HG03280 (cell line): ENCODE data around the gene EVI5L.
"Not testable (repeated sequence)": the region's sequence is repeated elsewhere in the genome, so short reads cannot be mapped to it uniquely, and the experiment has no call there.

Experiments
- ATAC-seq: cut with Tn5 transposase; IDR thresholded peaks from one replicate; pipeline ENCODE4 v1.9.1; 2021; ENCODE audit warnings: mild to moderate bottlenecking, moderate library complexity; ENCODE audit not compliant: unreplicated experiment

Gene EVI5L

DNA sequence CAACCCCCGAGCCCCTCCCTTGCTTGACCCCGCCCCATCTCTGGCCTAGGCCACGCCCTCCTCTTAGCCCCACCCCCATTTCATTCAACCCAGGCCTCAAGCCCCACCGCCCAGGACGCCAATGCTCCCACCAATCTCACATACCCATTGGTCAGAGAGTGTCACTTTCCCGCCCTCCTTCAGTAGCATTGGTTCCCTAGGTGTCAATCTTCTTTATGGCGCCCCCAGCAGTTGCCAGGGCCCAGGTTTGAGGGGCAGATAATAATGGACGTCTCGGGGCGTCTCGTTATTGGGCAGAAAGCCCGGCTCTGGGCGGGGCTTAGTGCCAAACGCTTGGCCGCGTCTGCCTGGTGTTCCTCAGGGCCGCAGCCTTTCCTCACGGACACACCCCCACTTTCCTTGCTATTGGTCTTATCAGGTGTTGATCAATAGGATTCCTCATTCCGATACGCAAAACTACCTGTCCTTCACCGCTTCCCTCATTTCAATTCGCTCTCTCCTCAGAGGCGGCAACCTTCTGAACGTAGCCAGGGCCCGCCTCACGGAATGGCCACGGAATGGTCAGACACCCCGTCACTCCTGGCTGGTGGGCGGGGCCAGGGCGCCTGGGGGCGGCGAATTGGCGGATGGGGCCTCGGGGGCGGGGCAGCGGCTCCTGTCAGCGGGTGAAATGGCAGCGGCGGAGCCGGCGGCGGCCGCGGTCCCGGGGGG, at the start of gene EVI5L:
TSS of gene EVI5L (plus strand) at position 658 of the 711 bp plus-strand sequence. CDS start 16,325 bp downstream, outside the sequence.
- peak; percentile 85 for ATAC-seq

DNA sequence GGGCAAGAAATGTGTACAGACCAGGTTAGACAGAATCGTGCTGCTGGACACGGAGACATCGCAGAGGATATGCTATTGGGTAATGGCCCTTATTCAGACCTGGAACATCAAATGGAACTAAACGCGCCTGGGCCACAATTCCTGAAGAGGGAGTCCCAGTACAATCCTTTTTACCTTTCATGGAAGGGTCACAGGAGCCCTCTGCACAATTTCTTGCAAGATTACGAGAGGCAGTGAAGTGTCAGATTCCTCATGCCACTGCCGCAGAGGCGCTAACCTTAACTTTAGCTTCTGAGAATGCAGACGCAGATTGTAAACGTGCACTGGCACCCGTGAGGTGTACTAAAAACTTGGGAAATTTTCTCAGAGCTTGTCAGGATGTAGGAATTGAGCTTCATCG, 48.9 kb upstream of the EVI5L start:
- no peak for ATAC-seq

DNA sequence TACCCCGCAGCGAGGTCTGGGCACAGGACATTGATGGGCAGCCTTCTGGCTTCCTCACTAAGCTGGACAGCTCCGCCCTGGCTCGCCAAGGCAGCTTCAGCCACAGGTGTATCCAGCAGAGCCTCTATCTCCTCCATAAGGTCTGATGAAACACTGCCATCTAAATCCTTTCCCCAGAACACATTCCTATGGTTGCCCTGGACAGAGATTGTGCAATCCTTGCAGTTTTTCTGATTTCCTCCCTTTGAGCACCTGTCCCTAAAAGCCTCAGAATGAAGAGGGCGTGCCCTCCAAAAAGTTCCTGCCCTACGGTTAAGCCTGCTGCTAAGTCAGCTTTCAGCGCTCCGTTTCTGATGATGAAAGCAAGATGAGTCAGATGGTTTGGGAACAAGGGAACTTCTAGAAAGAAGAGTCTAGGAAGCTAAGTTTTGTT, 46.0 kb upstream of the EVI5L start:
- ATAC-seq: no peak

DNA sequence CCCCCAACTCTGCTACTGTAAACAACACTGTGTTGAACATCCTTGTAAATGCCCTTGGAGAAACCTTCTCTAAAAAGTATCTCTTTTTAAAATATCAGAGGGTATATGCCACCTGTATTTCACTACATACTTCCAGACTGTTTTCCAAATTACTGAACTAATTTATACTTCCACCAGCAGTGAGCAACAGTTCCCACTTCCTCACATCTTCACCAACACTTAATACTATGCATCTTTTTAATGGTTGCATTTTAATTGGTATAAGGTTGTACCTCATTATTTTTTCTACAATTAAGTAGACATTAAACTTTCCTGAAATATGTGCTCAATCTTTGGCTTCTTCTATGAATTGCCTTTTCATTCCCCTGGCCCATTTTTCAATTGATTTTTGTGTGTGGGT, 45.2 kb upstream of the EVI5L start:
- ATAC-seq: no peak

DNA sequence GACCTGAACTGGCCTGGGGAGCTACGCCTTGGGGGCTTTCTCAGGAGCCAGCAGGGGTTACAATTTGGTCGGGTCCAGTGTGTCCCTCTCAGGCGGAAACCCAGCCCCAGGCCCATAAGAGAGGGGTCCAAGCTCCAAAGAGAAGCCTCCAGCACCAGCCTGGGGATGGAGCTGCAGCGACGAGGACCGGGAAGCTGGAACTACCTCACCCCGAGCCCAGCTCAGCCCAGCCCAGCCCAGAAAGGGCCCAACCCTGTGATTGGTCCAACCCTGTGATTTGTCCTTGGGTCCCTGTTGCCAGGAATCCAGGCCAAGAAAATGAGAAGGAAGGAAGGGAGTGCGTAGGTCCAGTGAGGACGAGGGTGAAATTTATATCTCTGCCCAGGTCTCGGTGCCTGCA, 42.9 kb upstream of the EVI5L start:
- no peak for ATAC-seq

DNA sequence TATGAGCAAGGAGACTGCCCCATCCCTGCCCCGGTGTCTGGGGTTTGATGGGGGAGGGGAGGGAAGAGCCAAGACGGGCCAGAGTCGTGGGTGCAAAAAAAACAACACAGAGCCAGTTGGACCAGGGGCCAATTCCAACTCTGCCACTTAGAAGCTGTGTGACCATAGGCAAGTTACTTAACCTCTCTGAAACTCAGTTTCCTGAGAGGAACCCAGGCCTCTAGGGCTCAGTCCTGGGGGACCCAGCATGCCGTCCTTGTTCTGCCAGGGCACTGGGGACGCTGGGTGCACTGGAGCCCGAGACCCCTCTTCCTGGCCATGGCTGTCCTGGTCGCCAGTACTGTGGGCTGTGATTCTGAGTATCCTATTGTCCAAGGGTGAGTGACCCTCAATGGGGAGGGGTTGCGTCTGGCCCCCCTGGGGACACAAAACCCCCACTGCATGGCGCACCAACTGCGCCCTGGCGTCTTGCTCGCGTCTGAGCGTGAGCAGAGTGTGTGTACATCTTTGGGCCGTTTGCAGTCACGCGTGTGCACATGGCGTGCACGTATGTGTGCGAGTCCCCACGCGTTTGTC, 42.3 kb upstream of the EVI5L start:
- ATAC-seq: no peak

DNA sequence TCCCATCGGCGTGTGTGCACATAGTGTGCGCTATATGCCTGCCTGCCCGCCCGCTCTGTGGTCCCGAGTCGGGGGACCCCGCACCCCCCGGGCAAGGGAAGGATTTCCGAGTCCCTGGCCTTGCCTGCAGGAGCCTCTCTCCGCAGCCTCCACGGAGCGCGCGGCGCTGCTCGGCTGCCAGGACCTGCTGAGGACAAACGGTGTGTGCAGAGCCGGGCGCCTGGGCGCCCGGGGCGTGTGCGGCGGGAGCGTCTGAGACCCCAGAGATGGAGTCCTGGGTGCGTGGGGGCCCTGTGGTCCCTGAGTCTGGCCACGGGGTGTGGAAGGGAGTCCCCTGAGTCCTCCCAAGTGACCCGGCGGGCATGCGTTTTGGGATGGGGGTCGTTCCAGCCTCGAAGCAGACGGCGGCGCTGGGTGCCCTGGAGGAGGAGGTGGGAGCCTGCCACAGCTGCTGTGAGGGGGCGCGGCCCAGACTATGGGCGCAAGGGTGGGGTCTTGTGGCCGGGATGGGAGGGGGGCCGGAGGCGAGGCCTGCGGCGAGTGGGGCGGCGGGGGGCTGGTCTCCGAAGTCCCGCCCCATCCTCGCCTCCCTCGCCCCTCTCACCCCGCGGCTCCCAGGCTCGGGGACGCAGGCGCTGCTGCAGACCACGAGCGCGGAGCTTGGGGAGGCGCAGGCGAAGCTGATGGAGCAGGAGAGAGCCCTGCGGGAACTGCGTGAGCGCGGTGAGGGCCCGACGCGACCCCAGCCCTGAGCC, 41.7 kb upstream of the EVI5L start:
- ATAC-seq: no peak

DNA sequence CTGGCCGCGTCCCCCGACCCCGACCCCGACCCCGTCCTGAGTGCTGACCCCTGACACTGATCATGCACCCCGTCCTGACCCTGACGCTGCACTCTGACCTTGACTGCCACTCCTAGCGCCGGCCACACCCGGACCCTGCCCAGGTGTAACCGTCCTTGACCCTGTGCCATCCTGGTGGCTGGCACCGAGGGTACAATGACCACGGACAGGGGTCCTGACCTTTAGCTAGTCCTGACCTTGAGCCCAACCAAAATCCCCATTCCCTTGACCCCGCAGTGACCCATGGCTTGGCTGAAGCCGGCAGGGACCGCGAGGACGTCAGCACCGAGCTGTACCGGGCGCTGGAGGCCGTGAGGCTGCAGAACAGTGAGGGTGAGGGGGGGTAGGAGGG, 41.1 kb upstream of the EVI5L start:
- ATAC-seq: no peak

DNA sequence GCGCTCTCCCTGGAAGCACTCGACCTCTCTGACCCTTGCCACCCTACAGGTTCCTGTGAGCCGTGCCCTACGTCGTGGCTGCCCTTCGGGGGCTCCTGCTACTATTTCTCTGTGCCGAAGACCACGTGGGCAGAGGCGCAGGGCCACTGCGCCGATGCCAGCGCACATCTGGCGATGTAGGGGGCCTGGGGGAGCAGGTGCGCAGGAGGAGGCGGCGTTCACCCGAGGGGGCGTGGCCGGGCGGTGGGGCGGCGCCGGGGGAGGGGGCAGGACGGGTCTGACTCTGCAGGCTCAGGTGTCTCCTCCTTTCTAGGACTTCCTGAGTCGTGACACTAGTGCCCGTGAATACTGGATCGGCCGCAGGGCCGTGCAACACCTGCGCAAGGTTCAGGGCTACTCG, 40.6 kb upstream of the EVI5L start:
- no peak for ATAC-seq

DNA sequence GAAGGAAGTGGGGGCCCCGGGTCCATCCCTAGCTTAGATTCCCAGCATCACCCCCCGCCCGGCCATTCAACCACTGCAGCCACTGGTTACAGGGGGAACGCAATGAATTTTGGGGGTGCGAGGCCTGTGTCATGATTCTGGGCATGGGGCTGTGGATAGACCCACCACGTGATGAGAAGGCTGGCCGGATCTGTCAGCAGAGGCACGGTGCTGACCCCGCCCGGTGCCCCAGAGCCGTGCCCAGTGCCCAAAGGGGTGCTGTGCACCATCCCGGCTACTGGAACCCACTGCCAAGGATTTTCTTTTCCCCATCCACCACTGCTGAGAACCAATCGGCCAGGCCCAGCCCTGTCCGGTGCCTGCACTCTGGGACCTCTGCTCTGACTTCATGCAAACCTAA, 39.6 kb upstream of the EVI5L start:
- ATAC-seq: no peak

DNA sequence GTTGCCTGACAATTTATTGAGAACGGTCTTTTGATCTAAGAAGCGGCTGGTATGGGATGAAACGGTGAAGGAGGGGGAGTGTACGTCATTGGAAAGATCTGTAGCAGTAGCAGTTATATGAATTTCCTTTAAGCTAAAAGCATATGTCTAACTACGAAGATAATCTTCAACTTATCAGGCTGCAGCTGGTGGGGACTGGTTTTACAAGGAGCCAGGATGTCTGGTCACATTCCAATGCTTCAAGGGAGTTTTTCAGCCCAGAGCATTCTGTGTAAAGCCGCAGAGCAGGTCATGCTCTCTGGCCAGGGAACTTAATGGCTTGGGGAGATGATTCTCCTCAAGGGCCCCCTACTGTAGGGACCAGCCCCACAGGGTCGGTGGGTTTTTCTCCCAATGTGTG, 37.7 kb upstream of the EVI5L start:
- no peak for ATAC-seq

DNA sequence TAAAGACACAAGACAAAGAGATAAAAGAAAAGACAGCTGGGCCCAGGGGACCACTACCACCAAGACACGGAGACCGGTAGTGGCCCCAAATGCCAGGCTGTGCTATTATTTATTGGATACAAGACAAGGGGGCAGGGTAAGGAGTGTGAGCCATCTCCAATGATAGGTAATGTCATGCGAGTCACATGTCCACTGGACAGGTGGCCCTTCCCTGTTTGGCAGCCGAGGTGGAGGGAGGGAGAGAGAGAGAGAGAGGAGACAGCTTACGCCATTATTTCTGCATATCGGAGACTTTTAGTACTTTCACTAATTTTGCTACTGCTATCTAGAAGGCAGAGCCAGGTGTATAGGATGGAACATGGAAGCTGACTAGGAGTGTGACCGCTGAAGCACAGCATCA, 37.3 kb upstream of the EVI5L start:
- not testable (repeated sequence) for ATAC-seq

DNA sequence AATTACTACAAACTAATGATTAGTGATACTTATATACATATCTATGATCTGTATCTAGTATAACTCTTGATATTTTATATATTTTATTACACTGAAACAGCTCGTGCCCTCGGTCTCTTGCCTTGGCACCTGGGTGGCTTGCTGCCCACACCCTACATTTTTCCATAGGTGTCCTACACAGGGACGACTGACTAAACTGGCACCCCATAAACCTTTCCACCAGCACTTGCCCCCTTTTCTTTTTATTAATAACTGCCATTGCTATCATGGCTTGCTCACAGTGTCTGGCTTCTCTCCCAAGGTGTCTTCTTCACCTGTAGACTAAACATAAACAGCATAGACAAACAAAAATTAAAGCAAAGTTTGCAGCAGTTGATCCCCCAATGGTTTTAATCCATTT, 36.5 kb upstream of the EVI5L start:
- ATAC-seq: no peak

DNA sequence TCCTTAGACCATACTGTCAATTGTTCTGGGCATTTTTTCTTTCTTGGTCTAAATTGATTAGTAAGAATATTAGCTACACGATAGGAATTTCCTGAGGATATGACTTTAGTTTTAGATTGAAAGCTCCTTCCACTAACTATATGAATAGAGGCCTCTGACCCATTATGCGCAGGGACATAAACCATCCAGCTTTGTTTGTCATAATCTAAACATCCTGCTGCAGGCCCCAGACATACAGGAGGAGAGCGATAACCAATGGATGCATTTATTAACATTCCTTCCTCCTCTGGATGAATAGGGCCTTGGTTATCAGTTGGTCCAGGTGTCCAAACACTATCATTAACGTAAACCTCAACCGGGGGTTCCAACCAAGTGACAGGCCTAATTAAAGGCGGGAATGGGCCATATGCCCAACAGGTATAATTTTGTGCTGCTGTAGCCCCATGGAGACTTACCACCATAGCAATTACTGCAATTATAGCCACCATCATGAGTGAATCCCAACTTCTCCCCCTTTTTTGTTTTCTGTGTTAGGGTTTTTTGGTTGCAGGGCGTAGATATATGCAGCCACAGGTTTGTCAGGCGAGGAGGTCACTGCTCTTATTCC, 34.4 kb upstream of the EVI5L start:
- no peak for ATAC-seq

DNA sequence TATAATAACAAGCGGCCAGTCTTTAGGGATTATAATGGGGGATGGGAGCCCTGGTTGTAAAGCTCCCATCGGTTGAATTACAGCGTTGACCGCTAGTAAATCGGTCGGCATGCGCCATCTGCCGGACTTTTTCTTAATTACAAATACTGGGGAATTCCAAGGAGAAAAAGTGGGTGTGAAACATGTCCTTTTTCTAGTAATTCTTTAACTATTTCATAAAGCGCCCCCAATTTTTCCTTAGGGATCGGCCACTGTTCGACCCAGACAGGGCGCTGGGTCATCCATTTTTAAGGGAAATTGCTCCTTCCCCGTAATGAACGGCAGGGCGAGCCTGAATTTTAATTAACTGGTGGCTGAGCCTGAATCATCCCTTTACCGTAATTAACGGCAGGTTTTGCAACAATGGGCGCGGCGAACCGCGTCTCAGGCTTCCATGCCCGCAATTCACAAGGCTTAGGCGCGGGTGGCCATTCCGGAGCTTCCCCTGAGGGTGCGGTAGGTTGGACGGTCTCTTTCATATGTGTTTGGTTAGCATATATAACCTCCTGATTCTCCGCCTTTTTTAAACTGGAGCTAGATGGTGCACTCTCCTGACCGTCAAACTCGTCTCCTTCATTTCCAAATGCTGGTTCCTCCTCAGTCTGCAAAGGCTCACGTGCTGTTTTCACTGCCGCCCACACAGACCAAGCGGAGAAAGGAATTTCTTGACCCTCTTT, 30.2 kb upstream of the EVI5L start:
- ATAC-seq: no peak

DNA sequence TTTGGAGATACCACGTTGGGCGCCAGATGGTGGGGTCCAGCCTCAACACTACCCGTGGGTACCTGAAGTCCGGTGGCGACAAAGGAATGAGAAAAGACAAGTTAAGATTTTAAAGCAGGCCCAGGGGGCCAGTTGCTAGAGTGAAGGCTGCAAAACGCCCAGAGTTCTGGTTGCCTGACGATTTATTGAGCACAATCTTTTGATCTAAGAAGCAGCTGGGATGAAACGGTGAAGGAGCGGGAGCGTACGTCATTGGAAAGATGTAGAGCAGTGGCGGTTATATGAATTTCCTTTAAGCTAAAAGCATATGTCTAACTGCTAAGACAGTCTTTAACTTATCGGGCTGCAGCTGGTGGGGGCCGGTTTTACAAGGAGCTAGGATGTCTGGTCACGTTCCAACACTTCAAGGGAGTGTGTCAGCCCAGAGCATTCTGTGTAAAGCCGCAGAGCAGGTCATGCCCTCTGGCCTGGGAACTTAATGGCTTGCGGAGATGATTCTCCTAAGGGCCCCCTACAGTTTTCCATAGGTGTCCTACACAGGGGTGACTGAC, 28.9 kb upstream of the EVI5L start:
- ATAC-seq: no peak

DNA sequence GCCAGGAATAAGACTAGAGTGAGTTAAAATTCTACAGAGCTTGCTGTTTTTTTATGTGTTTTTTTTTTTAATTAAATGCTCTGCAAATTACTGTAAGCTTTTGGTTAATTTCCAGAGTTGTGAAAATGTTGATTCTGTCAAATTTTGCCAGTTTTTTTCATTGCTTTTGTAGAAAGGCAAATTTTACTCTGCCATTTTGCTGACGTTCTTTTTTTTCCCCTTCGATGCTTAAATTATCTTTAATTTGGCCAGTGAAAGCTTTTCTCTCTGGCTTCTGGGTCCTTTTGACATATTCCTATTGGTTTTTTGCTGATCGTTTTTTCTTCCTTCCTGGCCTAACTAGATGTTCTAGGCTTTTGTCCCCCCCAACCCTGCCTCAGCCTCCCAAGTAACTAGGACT, 23.8 kb upstream of the EVI5L start:
- ATAC-seq: no peak

DNA sequence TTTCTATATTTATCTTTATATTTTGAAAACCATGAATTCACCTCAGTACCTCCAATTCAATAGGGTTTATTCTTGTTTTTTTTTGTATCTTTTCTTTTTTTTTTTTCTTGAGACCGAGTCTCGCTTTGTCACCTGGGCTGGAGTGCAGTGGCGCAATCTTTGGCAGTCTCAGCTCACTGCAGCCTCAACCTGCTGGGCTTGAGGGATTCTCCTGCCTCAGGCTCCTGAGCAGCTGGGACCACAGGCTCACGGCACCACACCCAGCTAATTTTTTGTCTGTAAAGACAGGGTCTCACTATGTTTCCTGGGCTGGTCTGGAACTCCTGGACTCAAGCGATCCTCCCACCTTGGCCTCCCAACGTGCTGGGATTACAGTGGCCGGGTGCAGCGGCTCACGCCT, 23.1 kb upstream of the EVI5L start:
- no peak for ATAC-seq

DNA sequence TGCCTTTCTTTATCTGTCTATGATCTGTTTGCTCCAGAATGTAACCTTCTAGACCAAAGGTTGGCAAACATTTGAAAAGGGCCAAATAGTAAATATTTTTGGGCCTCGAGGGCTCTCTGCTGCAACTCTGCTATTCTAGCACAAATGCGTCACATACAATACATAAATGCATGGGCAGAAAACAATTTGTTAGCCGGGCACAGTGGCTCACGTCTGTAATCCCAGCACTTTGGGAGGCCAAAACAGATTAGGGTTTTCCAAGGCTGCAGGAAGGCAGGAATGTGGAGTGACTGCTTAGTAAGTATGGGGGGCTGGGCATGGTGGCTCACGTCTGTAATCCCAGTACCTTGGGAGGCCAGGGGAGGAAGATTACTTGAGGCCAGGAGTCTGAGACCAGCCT, 21.9 kb upstream of the EVI5L start:
- ATAC-seq: no peak

DNA sequence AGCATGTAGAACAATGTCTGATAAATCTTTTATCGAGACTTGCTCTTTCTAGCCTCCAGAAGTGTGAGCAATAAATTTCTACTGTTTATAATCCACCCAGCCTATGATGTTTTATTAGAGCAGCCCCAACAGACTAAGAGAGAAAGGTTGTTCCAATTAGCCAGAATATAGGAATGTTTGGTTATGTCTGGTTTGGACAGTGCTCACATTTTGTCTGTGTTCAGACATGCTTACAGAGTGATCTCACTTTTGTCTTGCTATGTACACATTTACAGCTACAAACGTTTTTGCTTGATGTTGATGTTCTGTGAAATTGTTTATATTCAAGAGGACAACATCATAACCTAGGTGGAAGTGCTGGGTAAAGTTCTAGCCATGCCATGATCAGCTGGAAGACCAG, 18.0 kb upstream of the EVI5L start:
- no peak for ATAC-seq

DNA sequence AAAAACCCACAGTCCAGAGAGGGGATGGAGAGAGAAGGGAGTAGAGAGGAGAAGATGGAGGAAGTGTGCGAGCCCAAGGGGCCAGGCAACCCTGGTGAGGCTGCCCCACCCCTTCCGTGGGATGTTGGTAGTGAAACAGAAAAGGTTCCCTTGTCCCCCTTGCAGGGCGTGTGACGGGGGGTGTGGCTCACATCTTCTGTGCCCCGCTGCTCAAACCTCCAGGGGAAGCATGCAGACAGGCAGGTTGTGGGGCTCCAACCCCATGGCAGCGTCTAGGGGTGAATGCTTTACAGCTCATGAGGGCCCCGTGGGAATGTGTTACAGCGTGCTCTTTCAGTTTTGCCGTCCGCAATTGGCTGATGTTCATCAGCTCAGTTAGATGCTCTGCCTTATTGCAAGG, 14.7 kb upstream of the EVI5L start:
- ATAC-seq: no peak
